HUDEP-2 (cell line): ENCODE data around the gene PCNX3.
A peak's percentile ranks its signal among the peaks of the same experiment; 100 is the strongest.

ENCODE experiments used
- DNase-seq, 76 experiments: peaks; one replicate each; lab custom pipeline; 2025; ENCODE audit not compliant: unreplicated experiment in 76 of 76; lab: John Stamatoyannopoulos, UW

PCNX3 gene

GRCh38 chr11:65615229-65615949, at the start of gene PCNX3:
Gene PCNX3, plus strand, starts transcription at chr11:65615776. Its CDS starts 536 bp downstream, at chr11:65616312.
- peak in 75 of 76 experiments; percentile 92 to 100 (median 100) for DNase-seq

- DNase-seq: peak in 12 of 76 experiments; percentile 51 to 69 (median 56)
These were observed 46.2 kb upstream of the PCNX3 start for GRCh38 chr11:65569164-65569972.

DNA sequence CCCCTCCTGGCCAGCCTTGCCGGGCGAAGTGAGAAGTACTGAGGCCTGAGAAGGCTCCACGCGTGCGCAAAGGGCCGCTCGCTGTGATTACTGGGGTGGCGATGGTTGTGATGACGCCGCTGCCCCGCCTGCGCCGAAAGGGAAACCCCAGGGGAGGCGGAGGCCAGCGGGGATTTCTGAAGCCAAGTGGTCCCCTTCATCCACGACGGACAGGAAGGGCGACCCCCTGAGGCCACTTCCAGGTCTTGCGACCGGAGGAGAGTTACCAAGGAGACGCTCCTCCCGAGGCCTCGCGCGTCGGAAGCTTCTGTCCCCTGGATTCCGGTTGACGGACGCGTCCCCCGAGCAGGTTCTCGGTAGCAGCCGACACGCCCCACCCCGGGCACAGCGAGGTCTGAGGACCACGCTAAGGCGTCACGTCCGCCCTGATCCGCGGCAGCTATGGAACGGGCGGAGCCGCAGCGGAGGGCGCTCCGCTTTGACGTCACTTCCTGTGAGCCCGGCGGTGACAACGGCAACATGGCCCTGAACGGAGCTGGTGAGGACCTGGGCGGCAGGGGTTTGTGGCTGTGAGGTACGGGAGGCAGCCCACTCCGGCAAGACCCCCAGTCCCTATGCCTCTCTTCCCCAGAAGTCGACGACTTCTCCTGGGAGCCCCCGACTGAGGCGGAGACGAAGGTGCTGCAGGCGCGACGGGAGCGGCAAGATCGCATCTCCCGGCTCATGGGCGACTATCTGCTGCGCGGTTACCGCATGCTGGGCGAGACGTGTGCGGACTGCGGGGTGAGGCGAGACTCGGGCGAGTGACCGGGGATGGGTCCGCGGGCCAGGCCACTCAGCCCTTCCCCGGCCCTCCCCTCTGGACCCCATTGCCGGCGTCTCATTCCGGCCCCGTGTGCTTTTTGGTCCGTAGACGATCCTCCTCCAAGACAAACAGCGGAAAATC, 45.3 kb upstream of the PCNX3 start, which contains the start of gene ZNRD2:
ZNRD2 (plus strand) TSS at position 505 of the 946 bp plus-strand sequence; CDS start at position 520, 15 bp downstream.
- DNase-seq: peak in 75 of 76 experiments; percentile 54 to 99 (median 95)

DNA sequence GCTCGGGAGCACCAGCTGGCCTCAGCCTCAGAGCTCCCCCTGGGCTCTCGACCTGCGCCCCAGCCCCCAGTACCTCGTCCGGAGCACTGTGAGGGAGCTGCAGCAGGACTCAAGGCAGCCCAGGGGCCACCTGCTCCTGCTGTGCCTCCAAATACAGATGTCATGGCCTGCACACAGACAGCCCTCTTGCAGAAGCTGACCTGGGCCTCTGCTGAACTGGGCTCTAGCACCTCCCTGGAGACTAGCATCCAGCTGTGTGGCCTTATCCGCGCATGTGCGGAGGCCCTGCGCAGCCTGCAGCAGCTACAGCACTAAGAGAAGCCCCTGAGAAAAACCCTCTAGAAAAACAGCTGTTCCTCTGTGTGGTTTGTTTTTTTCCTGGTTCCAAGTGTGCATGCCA, 44.2 kb upstream of the PCNX3 start:
- no peak for DNase-seq

- DNase-seq: peak in 45 of 76 experiments; percentile 5 to 70 (median 38)
These were observed 43.6 kb upstream of the PCNX3 start for GRCh38 chr11:65571940-65572339.

- peak in 70 of 76 experiments; percentile 57 to 94 (median 82) for DNase-seq
These were observed 43.1 kb upstream of the PCNX3 start, which contains the start of gene FAM89B for GRCh38 chr11:65572356-65573051. Gene FAM89B, plus strand, starts transcription at chr11:65572538. Its CDS starts 132 bp downstream, at chr11:65572670.

DNA sequence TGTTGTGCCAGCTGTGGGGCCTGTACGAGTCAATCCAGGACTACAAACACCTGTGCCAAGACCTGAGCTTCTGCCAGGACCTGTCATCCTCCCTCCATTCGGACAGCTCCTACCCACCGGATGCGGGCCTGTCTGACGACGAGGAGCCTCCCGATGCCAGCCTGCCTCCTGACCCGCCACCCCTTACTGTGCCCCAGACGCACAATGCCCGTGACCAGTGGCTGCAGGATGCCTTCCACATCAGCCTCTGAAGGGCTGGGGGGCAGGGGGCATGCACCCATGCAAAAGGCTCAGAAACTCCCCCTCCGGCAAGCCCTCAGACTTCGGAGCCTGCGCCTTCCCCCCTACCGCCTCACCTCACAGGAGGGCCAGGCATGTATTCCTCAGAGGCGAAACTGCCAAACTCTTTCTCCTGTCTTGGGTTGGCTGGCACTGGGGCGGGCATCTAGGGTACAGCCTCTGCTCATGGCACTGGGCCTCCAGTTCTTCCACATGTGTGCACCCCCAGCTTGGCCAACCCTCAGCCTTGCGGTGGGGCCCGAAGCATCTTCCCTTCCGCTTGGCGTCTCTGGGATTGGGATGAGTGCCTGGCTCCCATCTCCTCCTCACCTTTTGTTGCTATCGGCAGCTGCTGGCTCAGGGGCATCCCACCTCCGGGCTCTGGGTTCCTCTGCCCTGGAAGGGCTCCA, 42.0 kb upstream of the PCNX3 start:
- no peak for DNase-seq

DNA sequence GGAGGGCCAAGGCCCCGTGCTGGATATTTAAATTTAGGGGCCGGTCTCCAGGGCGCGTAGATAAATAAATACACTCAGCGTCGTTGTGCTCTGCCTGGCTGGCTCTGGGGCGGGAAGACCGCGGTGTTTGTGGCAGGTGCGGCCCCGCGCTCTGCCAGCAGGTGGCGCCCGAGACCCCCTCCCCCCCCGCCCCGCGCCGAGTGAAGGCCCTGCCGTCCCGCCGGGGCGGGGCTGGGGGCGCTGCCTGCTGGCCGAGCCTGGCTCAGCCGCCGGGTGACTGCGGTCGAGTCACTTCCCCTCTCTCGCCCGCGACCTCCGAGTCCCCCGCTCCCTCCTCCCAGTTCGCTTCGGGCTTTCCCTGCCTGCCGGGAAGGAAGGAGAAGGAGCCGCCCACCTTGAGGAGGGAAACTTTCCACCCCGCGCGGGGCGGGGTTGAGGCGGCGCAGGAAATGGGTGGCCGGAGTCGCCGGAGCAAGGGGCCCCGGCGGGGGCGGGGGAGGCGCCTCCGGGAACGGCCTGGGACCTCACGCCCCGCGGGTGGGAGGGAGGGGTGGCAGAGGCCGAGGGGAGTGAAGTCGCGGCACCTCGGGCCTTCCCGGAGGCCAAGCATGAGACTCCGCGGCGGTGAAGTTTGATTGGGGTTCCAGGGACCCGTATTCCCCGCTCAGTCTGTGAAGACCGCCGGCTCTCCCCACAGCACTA, 41.3 kb upstream of the PCNX3 start:
- DNase-seq: peak in 71 of 76 experiments; percentile 21 to 90 (median 76)

- peak in 58 of 76 experiments; percentile 15 to 72 (median 55) for DNase-seq
These were observed 40.6 kb upstream of the PCNX3 start for GRCh38 chr11:65574811-65575567.

DNA sequence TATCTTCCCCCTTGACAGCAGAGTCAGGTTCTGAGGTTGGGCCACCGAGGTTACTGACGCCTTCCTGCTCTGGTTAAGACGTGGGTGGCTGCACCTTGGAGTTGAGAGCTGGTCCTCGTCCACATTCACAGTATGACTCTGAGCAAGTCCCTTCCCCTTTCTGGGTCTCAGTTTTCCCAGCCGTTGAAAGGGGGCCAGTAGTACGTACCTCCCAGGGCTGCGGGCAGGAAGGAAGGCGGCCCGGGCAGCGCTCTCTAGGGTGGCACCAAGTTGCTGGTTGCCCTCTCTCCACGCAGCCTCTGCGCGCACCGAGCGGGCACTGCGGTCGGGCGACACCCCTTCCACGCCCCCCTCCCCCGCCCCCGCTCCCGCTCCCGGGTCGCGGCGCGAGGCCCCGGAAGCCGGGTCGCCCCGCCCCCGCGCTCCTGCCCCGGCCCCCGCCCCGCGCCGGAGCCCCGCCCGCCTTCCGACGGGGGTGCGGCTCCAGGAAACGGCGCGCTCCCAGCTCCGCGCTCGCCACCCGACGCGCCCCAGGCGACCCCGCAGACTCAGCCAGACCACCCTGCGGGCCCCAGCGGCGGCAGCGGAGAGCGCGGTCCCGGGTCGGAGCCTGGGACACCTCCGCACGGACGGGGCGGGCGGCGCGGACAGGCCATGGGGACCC, 39.9 kb upstream of the PCNX3 start, which contains the start of gene EHBP1L1:
EHBP1L1 (plus strand) TSS at position 486 of the 664 bp plus-strand sequence. CDS start 250 bp downstream, outside the sequence.
- DNase-seq: peak in 64 of 76 experiments; percentile 20 to 86 (median 72)

- peak in 1 of 76 experiments; percentile 19 for DNase-seq
These were observed 39.2 kb upstream of the PCNX3 start for GRCh38 chr11:65576232-65576866.

- peak in 53 of 76 experiments; percentile 9 to 69 (median 41) for DNase-seq
These were observed 38.5 kb upstream of the PCNX3 start for GRCh38 chr11:65576867-65577755.

DNA sequence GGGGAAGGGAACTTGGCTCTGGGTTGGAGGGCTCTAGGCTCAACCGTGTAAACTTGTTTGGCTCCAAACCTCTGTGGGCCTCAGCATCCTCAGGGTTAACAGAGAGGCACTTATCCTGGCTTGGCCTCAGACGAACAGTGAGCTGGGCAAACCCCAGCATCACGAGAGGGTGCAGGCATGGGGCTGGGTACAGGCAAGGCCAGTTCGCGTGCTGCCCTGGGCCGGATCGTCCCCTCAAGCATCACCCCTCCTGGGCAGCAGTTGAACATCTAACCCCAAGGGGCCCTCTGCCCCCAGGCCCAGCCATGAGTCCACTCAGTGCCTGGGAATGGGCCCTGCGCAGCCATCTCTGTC, 37.8 kb upstream of the PCNX3 start:
- no peak for DNase-seq

DNA sequence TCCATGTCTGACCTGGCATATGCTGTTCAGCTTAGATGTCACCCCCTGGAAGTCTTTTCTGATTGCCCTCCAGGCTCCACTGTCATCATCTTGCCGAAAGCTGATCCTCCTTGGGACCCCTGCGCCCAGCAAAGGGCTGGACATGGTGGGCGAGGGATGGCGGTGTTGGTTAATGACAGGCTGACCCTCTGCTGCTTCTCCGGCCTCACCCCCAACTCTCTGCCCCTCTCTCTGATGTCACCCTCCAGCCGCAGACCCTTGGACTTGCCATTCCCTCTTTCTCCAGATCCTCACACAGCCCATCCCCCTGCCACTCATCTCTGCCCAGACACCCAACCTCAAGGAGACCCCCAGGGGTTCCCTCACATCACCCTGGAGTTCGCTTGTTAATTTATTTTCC, 37.4 kb upstream of the PCNX3 start:
- no peak for DNase-seq

DNA sequence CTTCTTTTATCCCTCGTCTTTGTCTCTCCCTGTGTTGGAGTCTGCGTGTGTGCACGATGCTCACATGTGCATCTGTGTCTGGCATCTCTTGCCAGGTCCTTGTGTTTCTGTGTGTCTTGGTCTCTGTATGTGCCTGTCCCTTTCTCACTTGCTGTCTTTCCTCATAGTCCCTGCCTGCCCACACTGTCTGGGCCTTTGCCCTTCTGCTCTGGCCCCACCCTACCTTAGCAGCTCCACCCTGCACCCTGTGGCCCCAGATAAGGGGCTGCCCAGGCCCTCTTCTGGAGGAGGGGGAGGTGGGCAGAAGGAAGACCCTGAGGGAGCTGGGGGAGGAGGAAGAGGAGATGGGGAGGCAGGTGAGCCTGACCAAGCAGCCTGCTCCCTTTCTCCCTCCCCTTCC, 36.9 kb upstream of the PCNX3 start:
- peak in 68 of 76 experiments; percentile 21 to 81 (median 58) for DNase-seq

- DNase-seq: no peak
These were observed 36.3 kb upstream of the PCNX3 start for GRCh38 chr11:65579291-65579690.
